IMR-90 (cell line): ENCODE measurements around the gene PTPN23. TPM values are rescaled to one million over a fixed set of nuclear protein-coding genes. Genes with fewer than 3 reads are reported as not detected.

Experiments used
- ATAC-seq: fragments of 200-7000 bp; cut with Tn5 transposase; 2 replicates; pipeline ENCODE4 v1.9.1; 2020; ENCODE audit warnings: low read depth, mild to moderate bottlenecking, moderate library complexity
- BruUV-seq: library from RNA; stranded (reverse); fragments of 400-500 nt; replicated peaks from 2 replicates; lab custom pipeline; 2021; lab: Mats Ljungman, UMichigan
- CTCF ChIA-PET: fragments of 300-600 bp; formaldehyde crosslinking; extraction: SDS; loops from one replicate; lab custom pipeline; 2021; ENCODE audit warnings: antibody characterized with exemption; lab: Yijun Ruan, JAX
- POLR2A ChIA-PET: fragments of 300-600 bp; sonication (Branson Sonifier 250); formaldehyde crosslinking; loops from one replicate; lab custom pipeline; 2022; ENCODE audit warnings: antibody characterized with exemption; ENCODE audit not compliant: unreplicated experiment; lab: Charles Lee
- DNase-seq: peaks from one replicate; pipeline ENCODE4 v3.0.0; 2013
- H2AFZ ChIP-seq: replicated peaks from 2 replicates; pipeline ENCODE3; 2013; ENCODE audit warnings: low read length, mild to moderate bottlenecking; ENCODE audit not compliant: poor library complexity
- H2AK5ac ChIP-seq: 2 replicates; pipeline ENCODE4 v1.6.1; 2013; ENCODE audit warnings: low read depth, low read length, inconsistent platforms
- H2AK9ac ChIP-seq: replicated peaks from 2 replicates; pipeline ENCODE3; 2013; ENCODE audit warnings: mild to moderate bottlenecking, low read depth, low read length, moderate library complexity; ENCODE audit not compliant: poor library complexity
- H2BK120ac ChIP-seq: 2 replicates; pipeline ENCODE4 v1.6.1; 2013; ENCODE audit warnings: low read depth, low read length, inconsistent platforms
- H2BK15ac ChIP-seq: 3 replicates; pipeline ENCODE4 v1.6.1; 2013; ENCODE audit warnings: low read depth, low read length, inconsistent platforms
- H2BK20ac ChIP-seq: 2 replicates; pipeline ENCODE4 v1.6.1; 2013; ENCODE audit warnings: low read depth, mild to moderate bottlenecking, inconsistent platforms, low read length, moderate library complexity
- H2BK5ac ChIP-seq: 2 replicates; pipeline ENCODE4 v1.6.1; 2013; ENCODE audit warnings: mild to moderate bottlenecking, low read depth, low read length, inconsistent platforms; ENCODE audit not compliant: poor library complexity, severe bottlenecking
- H3K14ac ChIP-seq: replicated peaks from 2 replicates; pipeline ENCODE4 v1.6.1; 2013; ENCODE audit warnings: low read depth, low read length, inconsistent platforms
- H3K18ac ChIP-seq: 2 replicates; pipeline ENCODE4 v1.6.1; 2013; ENCODE audit warnings: low read depth, low read length, control low read depth
- H3K23ac ChIP-seq: 2 replicates; pipeline ENCODE4 v1.6.1; 2013; ENCODE audit warnings: low read depth, low read length, inconsistent platforms
- H3K27ac ChIP-seq: 2 replicates; pipeline ENCODE4 v1.5.1; 2013; ENCODE audit warnings: mild to moderate bottlenecking, control low read depth, low read length; ENCODE audit not compliant: insufficient read depth
- H3K27me3 ChIP-seq: 2 replicates; pipeline ENCODE4 v1.6.1; 2013; ENCODE audit warnings: low read length; ENCODE audit not compliant: control insufficient read depth, insufficient read depth
- H3K36me3 ChIP-seq: 2 replicates; pipeline ENCODE4 v1.6.1; 2013; ENCODE audit warnings: low read length, mixed read lengths; ENCODE audit not compliant: control insufficient read depth, insufficient read depth
- H3K4ac ChIP-seq: 2 replicates; pipeline ENCODE4 v1.6.1; 2013; ENCODE audit warnings: low read depth, low read length, inconsistent platforms
- H3K4me1 ChIP-seq: 2 replicates; pipeline ENCODE4 v1.6.1; 2013; ENCODE audit warnings: low read length, mixed read lengths; ENCODE audit not compliant: control insufficient read depth, insufficient read depth
- H3K4me2 ChIP-seq: 2 replicates; pipeline ENCODE4 v1.6.1; 2013; ENCODE audit warnings: low read depth, mild to moderate bottlenecking, control low read depth, low read length, moderate library complexity
- H3K4me3 ChIP-seq: 2 replicates; pipeline ENCODE4 v1.5.1; 2013; ENCODE audit warnings: low read depth, mild to moderate bottlenecking, control low read depth, low read length, moderate library complexity; ENCODE audit not compliant: insufficient read depth
- H3K56ac ChIP-seq: 2 replicates; pipeline ENCODE4 v1.6.1; 2013; ENCODE audit warnings: low read length, inconsistent platforms; ENCODE audit not compliant: insufficient read depth; ENCODE audit errors: extremely low read depth
- H3K79me1 ChIP-seq, 2 experiments: 2 replicates each; pipeline ENCODE4 v1.6.1; 2013; ENCODE audit warnings: low read length in 2 of 2, inconsistent platforms in 1 of 2, low read depth in 1 of 2
- H3K9ac ChIP-seq: 2 replicates; pipeline ENCODE4 v1.6.1; 2013; ENCODE audit warnings: low read depth, low read length, control low read depth
- H3K9me1 ChIP-seq: 2 replicates; pipeline ENCODE4 v1.6.1; 2013; ENCODE audit warnings: low read length, inconsistent platforms; ENCODE audit not compliant: insufficient read depth
- H3K9me3 ChIP-seq: 2 replicates; pipeline ENCODE4 v1.6.1; 2013; ENCODE audit warnings: low read length; ENCODE audit not compliant: control insufficient read depth, insufficient read depth
- H4K20me1 ChIP-seq: 2 replicates; pipeline ENCODE4 v1.6.1; 2013; ENCODE audit warnings: low read length, inconsistent platforms; ENCODE audit not compliant: insufficient read depth
- H4K5ac ChIP-seq: 2 replicates; pipeline ENCODE4 v1.6.1; 2013; ENCODE audit warnings: mild to moderate bottlenecking, low read depth, low read length, control low read depth
- H4K8ac ChIP-seq, 2 experiments: 2 replicates each; pipeline ENCODE4 v1.6.1; 2013; ENCODE audit warnings: low read depth in 2 of 2, low read length in 2 of 2, control low read depth in 1 of 2, inconsistent platforms in 1 of 2
- H4K91ac ChIP-seq: 2 replicates; pipeline ENCODE4 v1.6.1; 2013; ENCODE audit warnings: low read depth, low read length, inconsistent platforms; ENCODE audit not compliant: insufficient read depth
- BHLHE40 ChIP-seq: fragments of 150-350 bp; IDR thresholded peaks from 2 replicates; pipeline ENCODE4 v1.6.1; 2016; ENCODE audit warnings: mild to moderate bottlenecking, low read depth, low read length
- CEBPB ChIP-seq: IDR thresholded peaks from 2 replicates; pipeline ENCODE4 v1.6.1; 2012; ENCODE audit warnings: low read depth, low read length, improper control_type of control experiment
- MAFK ChIP-seq: IDR thresholded peaks from 2 replicates; pipeline ENCODE4 v1.6.1; 2012; ENCODE audit warnings: low read depth, low read length, improper control_type of control experiment
- MAZ ChIP-seq: IDR thresholded peaks from 2 replicates; pipeline ENCODE4 v1.6.1; 2012; ENCODE audit warnings: low read depth, mild to moderate bottlenecking, low read length, improper control_type of control experiment, moderate library complexity, borderline replicate concordance
- MXI1 ChIP-seq: IDR thresholded peaks from 2 replicates; pipeline ENCODE4 v1.6.1; 2012; ENCODE audit warnings: low read depth, mild to moderate bottlenecking, low read length, moderate library complexity, borderline replicate concordance
- RAD21 ChIP-seq: IDR thresholded peaks from 2 replicates; pipeline ENCODE4 v1.6.1; 2012; ENCODE audit warnings: low read length, improper control_type of control experiment
- RCOR1 ChIP-seq: IDR thresholded peaks from 2 replicates; pipeline ENCODE4 v1.6.1; 2012; ENCODE audit warnings: mild to moderate bottlenecking, low read length, improper control_type of control experiment; ENCODE audit not compliant: insufficient replicate concordance
- RFX5 ChIP-seq: IDR thresholded peaks from 2 replicates; pipeline ENCODE4 v1.8.0; 2012; ENCODE audit warnings: low read depth, mild to moderate bottlenecking, low read length, moderate library complexity
- SMC3 ChIP-seq: fragments of 150-350 bp; IDR thresholded peaks from 2 replicates; pipeline ENCODE4 v1.6.1; 2016; ENCODE audit warnings: low read depth, mild to moderate bottlenecking, antibody characterized with exemption, low read length, moderate library complexity
- USF2 ChIP-seq: fragments of 150-350 bp; IDR thresholded peaks from 2 replicates; pipeline ENCODE4 v1.6.1; 2017; ENCODE audit warnings: mild to moderate bottlenecking, antibody characterized with exemption, low read length, low read depth
- WGBS, 2 experiments: methylation state at CpG; one replicate each; pipeline versions ENCODE4 v1.1.5 to v1.1.7; 2013; ENCODE audit warnings: missing lambda C conversion rate in 2 of 2; ENCODE audit not compliant: insufficient read length in 1 of 2; ENCODE audit errors: extremely low coverage in 2 of 2; 5-methylcytosine and 5-hydroxymethylcytosine counted together
- dilution Hi-C: fragments of 300-500 bp; cut with HindIII; formaldehyde crosslinking; loops from one replicate; pipeline ENCODE4 v1.14.3; 2018; ENCODE audit warnings: low sequenced_read_pairs; ENCODE audit not compliant: unreplicated experiment
- in situ Hi-C: fragments of 300-500 bp; cut with MboI; formaldehyde crosslinking; loops from 3 replicates; pipeline ENCODE4 v1.14.3; 2019; ENCODE audit warnings: low sequenced_read_pairs, inconsistent platforms, mixed read lengths
- intact Hi-C: fragments of 100-400 bp; cut with micrococcal nuclease; formaldehyde crosslinking; loops from 2 replicates; pipeline ENCODE4 v1.10.0; 2022
- polyA plus RNA-seq, 3 experiments: library from polyadenylated mRNA; depleted of rRNA; stranded (reverse); fragments of >200 nt; gene quantifications; 2 replicates each; pipeline ENCODE4 v1.2.3, GENCODE V29; 2012; ENCODE audit warnings: low replicate concordance in 1 of 3
- total RNA-seq: library from RNA; depleted of rRNA; stranded (reverse); fragments of >200 nt; gene quantifications from 2 replicates; pipeline ENCODE4 v1.2.3, GENCODE V29; 2012

Gene PTPN23
- total and polyA plus RNA-seq, 2 of the 4 experiments (the other 2 are of a cell fraction) = 4.5 to 15.1 TPM

GRCh38 chr3:47378869-47379268 is 2.0 kb upstream of the PTPN23 start (continued):
- TF ChIP-seq MXI1 (no peak), MAFK (no peak), RAD21 (no peak)

GRCh38 chr3:47379411-47379899 is 1.4 kb upstream of the PTPN23 start:
- Histone ChIP-seq H2AK9ac (peak overlapping the region; percentile 65), H3K79me1 (peaks cover 26 to 54% of the 10 kb centered on the region in 2 experiments), H2BK15ac (no peak overlapping the region), H2AFZ (no peak overlapping the region), H2BK20ac (no peak overlapping the region), H3K4me1 (peaks cover 7% of the 10 kb centered on the region), H3K27ac (no peak overlapping the region), H3K4ac (peak overlapping the region; percentile 87; the same call in 1 of the 2 replicates), H3K9ac (peak overlapping the region; percentile 91; the same call in 1 of the 2 replicates), H4K91ac (no peak overlapping the region), H2AK5ac (peak overlapping the region; percentile 61; the same call in 1 of the 2 replicates), H4K5ac (no peak overlapping the region), H2BK120ac (no peak overlapping the region), H3K27me3 (no peaks in the 10 kb centered on the region), H3K4me2 (peak overlapping the region; percentile 86), H3K9me3 (no peaks in the 10 kb centered on the region), H4K20me1 (peaks cover 22% of the 10 kb centered on the region), H3K36me3 (0 out of 2 replicates have a peak, but pooled peaks cover 2% of the 10 kb centered on the region), H2BK5ac (no peak overlapping the region), H3K14ac (peak overlapping the region; percentile 93; the same call in 1 of the 2 replicates), H3K56ac (peak overlapping the region; percentile 22; the same call in 1 of the 2 replicates), H3K4me3 (peak overlapping the region; percentile 60; the same call in 1 of the 2 replicates), H3K18ac (no peak overlapping the region), H3K23ac (peak overlapping the region; percentile 57; the same call in 1 of the 2 replicates), H3K9me1 (peaks cover 10% of the 10 kb centered on the region), H4K8ac (peak overlapping the region; percentile 83 to 92; a peak in 3 of 4 replicates)
- in situ Hi-C loops = no loop called here
- ChIA-PET CTCF (interaction anchor here (0.5 kb wide), 1 partner anchor 276 kb away, joined by 4 read pairs; no protein-coding TSS in a partner anchor), POLR2A (no interaction called here)
- ATAC-seq (no peak), DNase-seq (no peak)
- 97% methylated on average over 11 of the region's 19 CpGs; no CpG with 5 or more reads in 1 of the 2 experiments for WGBS, 2 experiments
- TF ChIP-seq MAZ (no peak), BHLHE40 (no peak), RAD21 (no peak), RCOR1 (no peak), RFX5 (no peak), CEBPB (no peak), SMC3 (no peak), USF2 (no peak)
- dilution Hi-C loops = no loop called here
- BruUV-seq = no TSS peak
- intact Hi-C loops = no loop called here
